Measurements from ENCODE around the gene ACOT7. TPM values are rescaled to one million over a fixed set of nuclear protein-coding genes. Genes with fewer than 3 reads are reported as not detected.

Gene ACOT7
- total RNA-seq, 4 donors from 2014 or later, result 18.6 to 29.4 (median 23.2) TPM

DNA sequence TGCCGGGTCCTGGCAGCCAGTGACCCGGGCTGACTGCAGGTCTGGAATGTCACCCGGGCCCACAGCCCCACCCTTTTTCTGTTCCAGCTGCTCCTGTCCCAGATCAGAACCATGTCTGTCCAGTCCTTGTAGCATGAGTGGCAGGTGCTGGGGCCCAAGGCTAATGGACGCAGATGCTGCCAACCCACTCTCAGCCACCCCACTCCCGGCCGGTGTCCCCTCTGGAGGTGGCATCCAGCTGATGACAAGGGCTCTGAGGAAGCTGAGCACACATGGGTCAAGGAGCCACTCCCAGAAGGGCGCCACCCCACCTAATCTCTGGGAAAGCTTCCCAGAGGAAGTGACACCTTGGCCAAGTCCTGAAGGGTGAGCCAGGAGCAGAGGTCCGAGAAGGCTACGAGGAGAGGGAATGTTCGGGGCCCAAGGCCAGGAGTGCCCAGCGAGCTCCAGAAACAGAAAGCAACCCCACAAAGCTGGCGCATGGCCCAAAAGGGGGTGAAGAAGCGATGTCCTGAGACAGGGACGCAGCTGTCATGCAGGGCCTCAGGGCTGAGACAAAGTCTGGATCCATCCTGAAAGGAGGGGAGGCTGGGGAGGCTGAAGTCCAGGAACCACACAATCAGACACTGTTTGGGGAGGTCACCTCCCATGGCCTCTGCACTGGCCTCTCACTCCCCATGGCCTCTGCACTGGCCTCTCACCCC, 39.5 kb downstream of the ACOT7 start:
- no peaks in the 10 kb centered on the region for H3K9me3 ChIP-seq
- peaks cover 0 to 5% (median 0%) of the 10 kb centered on the region in 3 donors for H3K36me3 ChIP-seq
- no peaks in the 10 kb centered on the region for H3K27me3 ChIP-seq
- H3K4me1 ChIP-seq, result peaks cover 0 to 42% (median 15%) of the 10 kb centered on the region in 4 donors
- H3K27ac ChIP-seq, result peak overlapping the region in 3 of 4 donors; percentile 18 to 51 (median 42)
- no peak for DNase-seq (ENCODE audit: low spot score in 2 of 2)
- TF ChIP-seq, protein P1, sequence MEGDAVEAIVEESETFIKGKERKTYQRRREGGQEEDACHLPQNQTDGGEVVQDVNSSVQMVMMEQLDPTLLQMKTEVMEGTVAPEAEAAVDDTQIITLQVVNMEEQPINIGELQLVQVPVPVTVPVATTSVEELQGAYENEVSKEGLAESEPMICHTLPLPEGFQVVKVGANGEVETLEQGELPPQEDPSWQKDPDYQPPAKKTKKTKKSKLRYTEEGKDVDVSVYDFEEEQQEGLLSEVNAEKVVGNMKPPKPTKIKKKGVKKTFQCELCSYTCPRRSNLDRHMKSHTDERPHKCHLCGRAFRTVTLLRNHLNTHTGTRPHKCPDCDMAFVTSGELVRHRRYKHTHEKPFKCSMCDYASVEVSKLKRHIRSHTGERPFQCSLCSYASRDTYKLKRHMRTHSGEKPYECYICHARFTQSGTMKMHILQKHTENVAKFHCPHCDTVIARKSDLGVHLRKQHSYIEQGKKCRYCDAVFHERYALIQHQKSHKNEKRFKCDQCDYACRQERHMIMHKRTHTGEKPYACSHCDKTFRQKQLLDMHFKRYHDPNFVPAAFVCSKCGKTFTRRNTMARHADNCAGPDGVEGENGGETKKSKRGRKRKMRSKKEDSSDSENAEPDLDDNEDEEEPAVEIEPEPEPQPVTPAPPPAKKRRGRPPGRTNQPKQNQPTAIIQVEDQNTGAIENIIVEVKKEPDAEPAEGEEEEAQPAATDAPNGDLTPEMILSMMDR (IDR thresholded peaks at IDR 0.05), result no peak
- TF ChIP-seq POLR2A (IDR thresholded peaks at IDR 0.05), result no peak
- no peak for TF ChIP-seq EP300 (IDR thresholded peaks at IDR 0.05)
- WGBS, 2 donors, result 34 to 36% methylated on average over 14 of the region's 14 CpGs
- no peak overlapping the region for H3K4me3 ChIP-seq

DNA sequence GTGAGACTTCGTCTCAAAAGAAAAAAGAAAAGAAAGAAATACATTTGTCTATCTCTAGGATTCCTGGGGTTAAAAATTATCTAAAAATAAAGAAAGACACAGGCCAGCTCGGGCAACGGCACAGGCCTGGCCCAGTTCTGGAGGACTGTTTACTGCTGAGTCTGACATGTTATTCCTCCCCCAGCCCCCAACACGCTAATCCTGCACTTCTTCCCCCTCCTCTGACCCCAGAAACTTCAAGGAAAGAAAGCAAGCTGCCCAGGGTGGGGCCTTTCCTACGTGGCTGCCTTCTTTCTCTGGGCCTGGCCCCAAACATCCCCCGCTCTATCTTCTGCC, 40.0 kb downstream of the ACOT7 start:
- Histone ChIP-seq H3K27me3 (no peaks in the 10 kb centered on the region), H3K27ac (peak overlapping the region in 3 of 4 donors; percentile 18 to 51 (median 42)), H3K4me3 (no peak overlapping the region), H3K4me1 (peaks cover 0 to 42% (median 13%) of the 10 kb centered on the region in 4 donors), H3K9me3 (no peaks in the 10 kb centered on the region), H3K36me3 (peaks cover 0 to 8% (median 0%) of the 10 kb centered on the region in 3 donors)
- TF ChIP-seq EP300 (IDR thresholded peaks at IDR 0.05), result no peak
- TF ChIP-seq, protein P1 (IDR thresholded peaks at IDR 0.05), result no peak
- no peak for TF ChIP-seq POLR2A (IDR thresholded peaks at IDR 0.05)
- no peak for DNase-seq (ENCODE audit: low spot score in 2 of 2)
- 36 to 43% methylated on average over 6 of the region's 6 CpGs for WGBS, 2 donors

DNA sequence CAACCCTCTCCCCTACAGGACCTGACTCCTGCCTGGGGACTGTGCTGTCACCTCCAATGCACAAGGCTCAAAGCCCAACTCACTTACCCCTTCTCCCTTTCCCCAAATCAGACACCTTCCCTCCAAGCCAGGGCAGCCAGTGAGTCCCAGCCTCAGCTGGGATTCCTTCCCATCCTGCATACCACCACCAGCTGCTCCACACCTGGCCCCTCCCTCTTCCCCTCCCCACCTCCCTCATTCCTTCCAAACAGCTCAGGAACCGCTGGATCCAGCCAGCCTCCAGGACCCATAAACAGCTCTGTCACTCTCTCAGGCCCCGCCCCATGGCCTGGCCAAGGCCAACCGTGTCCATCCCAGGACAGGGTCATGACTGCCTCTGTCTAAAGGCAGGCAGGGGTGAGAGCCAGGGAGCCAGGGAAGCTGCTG, 41.4 kb downstream of the ACOT7 start:
- TF ChIP-seq POLR2A (IDR thresholded peaks at IDR 0.05) (no peak), EP300 (IDR thresholded peaks at IDR 0.05) (no peak)
- TF ChIP-seq, protein P1 (IDR thresholded peaks at IDR 0.05), result no peak
- Histone ChIP-seq H3K27ac (peak overlapping the region in 1 of 4 donors; percentile 34), H3K9me3 (no peaks in the 10 kb centered on the region), H3K4me3 (no peak overlapping the region), H3K36me3 (peaks cover 0 to 8% (median 0%) of the 10 kb centered on the region in 3 donors), H3K27me3 (no peaks in the 10 kb centered on the region), H3K4me1 (peaks cover 0 to 37% (median 13%) of the 10 kb centered on the region in 4 donors)
- WGBS, 2 donors, result 60 to 66% methylated on average over 3 of the region's 3 CpGs
- no peak for DNase-seq (ENCODE audit: low spot score in 2 of 2)

DNA sequence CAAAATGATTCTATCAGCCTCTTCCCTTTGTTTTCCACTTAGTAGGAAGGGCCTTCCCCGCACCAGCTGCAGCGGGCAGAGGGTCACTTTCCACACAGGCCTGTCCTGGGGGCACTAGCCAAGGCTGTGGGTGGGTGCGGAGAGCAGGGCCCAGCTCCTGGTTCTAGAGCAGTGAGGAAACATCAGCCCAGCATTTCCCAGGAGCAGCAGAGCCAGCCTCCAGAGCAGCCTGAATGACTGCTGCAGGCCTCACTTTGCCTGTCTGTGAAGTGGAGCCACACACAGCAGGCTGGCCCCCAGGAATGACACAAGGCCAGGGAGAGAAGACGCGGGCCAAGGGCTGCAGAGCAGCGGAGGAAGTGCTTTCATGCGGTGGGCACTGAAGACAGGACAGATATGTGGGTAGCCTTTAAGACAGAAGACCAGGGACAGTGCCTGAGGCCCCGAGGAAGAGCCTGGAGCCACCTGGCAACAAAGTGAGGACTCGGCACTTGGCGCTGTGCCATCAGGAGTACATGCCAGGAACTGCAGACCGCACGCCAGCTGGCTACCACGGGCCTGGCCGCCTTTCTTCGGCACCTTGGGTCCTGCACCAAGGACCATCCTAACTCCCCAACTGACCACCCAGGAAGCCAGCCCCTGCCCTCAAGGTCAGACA, 42.0 kb downstream of the ACOT7 start:
- WGBS, 2 donors, result 73 to 82% methylated on average over 15 of the region's 15 CpGs

More for the DNA sequence above, 42.0 kb downstream of the ACOT7 start:
- Histone ChIP-seq H3K36me3 (peaks cover 0 to 12% (median 0%) of the 10 kb centered on the region in 3 donors), H3K9me3 (no peaks in the 10 kb centered on the region), H3K27me3 (no peaks in the 10 kb centered on the region), H3K4me3 (no peak overlapping the region), H3K27ac (peak overlapping the region in 2 of 4 donors; percentile 34 to 56), H3K4me1 (peaks cover 0 to 37% (median 13%) of the 10 kb centered on the region in 4 donors)
- DNase-seq (ENCODE audit: low spot score in 2 of 2), result no peak
- TF ChIP-seq POLR2A (IDR thresholded peaks at IDR 0.05) (no peak), EP300 (IDR thresholded peaks at IDR 0.05) (no peak)
- TF ChIP-seq, protein P1 (IDR thresholded peaks at IDR 0.05), result no peak
